ENCODE results near the gene CCDC57.
A peak's percentile ranks its signal among the peaks of the same experiment; 100 is the strongest.

The CCDC57 gene

GRCh38 chr17:82231562-82232321 lies 19.1 kb upstream of the CCDC57 start:
- peak overlapping the region; percentile 74 for H3K4me3 ChIP-seq (ENCODE audit: low read length)
- peaks cover 6% of the 10 kb centered on the region for H3F3A ChIP-seq (ENCODE audit: control insufficient read depth, insufficient read depth)
- H3K9me3 ChIP-seq (ENCODE audit: control insufficient read depth, insufficient read depth, low read length) = no peaks in the 10 kb centered on the region
- peak overlapping the region; percentile 57 for H3K4me2 ChIP-seq (ENCODE audit: low read length)
- H3K9me2 ChIP-seq (replicated peaks; ENCODE audit: control insufficient read depth, low read length) = no peaks in the 10 kb centered on the region
- no peak overlapping the region for H3K27ac ChIP-seq (ENCODE audit: low read depth, low read length)
- H4K20me1 ChIP-seq (ENCODE audit: control insufficient read depth, insufficient read depth, low read depth, low read length) = peaks cover 14% of the 10 kb centered on the region
- peaks cover 65% of the 10 kb centered on the region for H3K27me3 ChIP-seq (ENCODE audit: control insufficient read depth, low read length)
- H3K79me2 ChIP-seq (ENCODE audit: control insufficient read depth, low read length) = peaks cover 4% of the 10 kb centered on the region; the same call in 1 of the 2 replicates
- TF ChIP-seq CTCF (IDR thresholded peaks at IDR 0.05; ENCODE audit: low read depth, low read length, poor library complexity, severe bottlenecking) = no peak
- TF ChIP-seq EZH2phosphoT487 (IDR thresholded peaks at IDR 0.05; ENCODE audit: borderline replicate concordance, low read length) = no peak
- H3K4me1 ChIP-seq (ENCODE audit: control insufficient read depth, low read length) = peaks cover 69% of the 10 kb centered on the region
- H3K36me3 ChIP-seq (ENCODE audit: control insufficient read depth, low read length) = peaks cover 4% of the 10 kb centered on the region

DNA sequence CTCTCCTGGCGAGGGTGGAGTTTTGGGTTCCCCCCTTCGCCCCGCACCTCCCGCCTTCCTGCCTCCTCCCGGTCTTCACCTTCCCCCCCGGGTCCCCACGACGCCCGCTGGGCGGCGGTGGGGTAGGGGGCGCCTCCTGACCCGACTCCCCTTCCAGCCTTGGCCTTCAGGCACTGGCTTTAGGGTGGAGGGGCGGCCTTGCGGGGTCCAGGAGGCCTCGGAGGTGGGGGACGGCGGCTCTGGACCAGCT lies 18.6 kb upstream of the CCDC57 start:
- Histone ChIP-seq H3K9me2 (replicated peaks; ENCODE audit: control insufficient read depth, low read length) (no peaks in the 10 kb centered on the region), H4K20me1 (ENCODE audit: control insufficient read depth, insufficient read depth, low read depth, low read length) (peaks cover 14% of the 10 kb centered on the region), H3K27ac (ENCODE audit: low read depth, low read length) (no peak overlapping the region), H3K4me1 (ENCODE audit: control insufficient read depth, low read length) (peaks cover 69% of the 10 kb centered on the region), H3K4me2 (ENCODE audit: low read length) (peak overlapping the region; percentile 57), H3K4me3 (ENCODE audit: low read length) (peak overlapping the region; percentile 74), H3F3A (ENCODE audit: control insufficient read depth, insufficient read depth) (peaks cover 6% of the 10 kb centered on the region), H3K79me2 (ENCODE audit: control insufficient read depth, low read length) (peaks cover 4% of the 10 kb centered on the region; the same call in 1 of the 2 replicates), H3K36me3 (ENCODE audit: control insufficient read depth, low read length) (peaks cover 4% of the 10 kb centered on the region; the same call in 1 of the 2 replicates), H3K9me3 (ENCODE audit: control insufficient read depth, insufficient read depth, low read length) (no peaks in the 10 kb centered on the region), H3K27me3 (ENCODE audit: control insufficient read depth, low read length) (peaks cover 65% of the 10 kb centered on the region)
- TF ChIP-seq CTCF (IDR thresholded peaks at IDR 0.05; ENCODE audit: low read depth, low read length, poor library complexity, severe bottlenecking) = no peak
- no peak for TF ChIP-seq EZH2phosphoT487 (IDR thresholded peaks at IDR 0.05; ENCODE audit: borderline replicate concordance, low read length)

GRCh38 chr17:82230609-82231311 lies 18.1 kb upstream of the CCDC57 start:
- Histone ChIP-seq H3K4me3 (ENCODE audit: low read length) (peak overlapping the region; percentile 74), H3K27me3 (ENCODE audit: control insufficient read depth, low read length) (peaks cover 60% of the 10 kb centered on the region), H4K20me1 (ENCODE audit: control insufficient read depth, insufficient read depth, low read depth, low read length) (peaks cover 14% of the 10 kb centered on the region), H3K36me3 (ENCODE audit: control insufficient read depth, low read length) (peaks cover 4% of the 10 kb centered on the region; the same call in 1 of the 2 replicates), H3K79me2 (ENCODE audit: control insufficient read depth, low read length) (peaks cover 4% of the 10 kb centered on the region; the same call in 1 of the 2 replicates), H3K9me3 (ENCODE audit: control insufficient read depth, insufficient read depth, low read length) (no peaks in the 10 kb centered on the region), H3F3A (ENCODE audit: control insufficient read depth, insufficient read depth) (peaks cover 6% of the 10 kb centered on the region), H3K4me1 (ENCODE audit: control insufficient read depth, low read length) (peaks cover 69% of the 10 kb centered on the region), H3K4me2 (ENCODE audit: low read length) (peak overlapping the region; percentile 57), H3K27ac (ENCODE audit: low read depth, low read length) (no peak overlapping the region), H3K9me2 (replicated peaks; ENCODE audit: control insufficient read depth, low read length) (no peaks in the 10 kb centered on the region)
- TF ChIP-seq CTCF (IDR thresholded peaks at IDR 0.05; ENCODE audit: low read depth, low read length, poor library complexity, severe bottlenecking) = peak; percentile 26
- peak; percentile 47; the same call in 1 of the 2 replicates for TF ChIP-seq EZH2phosphoT487 (IDR thresholded peaks at IDR 0.05; ENCODE audit: borderline replicate concordance, low read length)
